HG03432 (cell line): ENCODE results near the gene MYO9A.
"Not testable (repeated sequence)": the region's sequence is repeated elsewhere in the genome, so short reads cannot be mapped to it uniquely, and the experiment has no call there.

Experiments
- ATAC-seq: cut with Tn5 transposase; IDR thresholded peaks from one replicate; pipeline ENCODE4 v1.9.1; 2021; ENCODE audit warnings: mild to moderate bottlenecking, moderate library complexity; ENCODE audit not compliant: unreplicated experiment

Gene MYO9A

GRCh38 chr15:72092691-72093090 lies 25.3 kb downstream of the MYO9A start:
- ATAC-seq, result no peak

- ATAC-seq, result no peak
Measured at GRCh38 chr15:72092006-72092405, 25.9 kb downstream of the MYO9A start.

GRCh38 chr15:72086920-72087648 lies 30.9 kb downstream of the MYO9A start:
- ATAC-seq, result no peak

GRCh38 chr15:72086010-72086697 lies 31.8 kb downstream of the MYO9A start:
- no peak for ATAC-seq

GRCh38 chr15:72082176-72082575 lies 35.8 kb downstream of the MYO9A start:
- ATAC-seq, result no peak

GRCh38 chr15:72078887-72079286 lies 39.1 kb downstream of the MYO9A start:
- peak; percentile 56 for ATAC-seq

GRCh38 chr15:72077950-72078349 lies 40.0 kb downstream of the MYO9A start:
- ATAC-seq, result no peak

- no peak for ATAC-seq
Measured at GRCh38 chr15:72074335-72075060, 43.5 kb downstream of the MYO9A start.

- not testable (repeated sequence) for ATAC-seq
Measured at GRCh38 chr15:72071448-72071825, 46.5 kb downstream of the MYO9A start.

- ATAC-seq, result no peak
Measured at GRCh38 chr15:72070817-72071447, 47.0 kb downstream of the MYO9A start.

GRCh38 chr15:72068856-72069255 lies 49.1 kb downstream of the MYO9A start:
- no peak for ATAC-seq

GRCh38 chr15:72065801-72066200 lies 52.1 kb downstream of the MYO9A start:
- ATAC-seq, result no peak

GRCh38 chr15:72063186-72063585 lies 54.8 kb downstream of the MYO9A start:
- ATAC-seq, result no peak

- ATAC-seq, result no peak
Measured at GRCh38 chr15:72062319-72062718, 55.6 kb downstream of the MYO9A start.

- ATAC-seq, result no peak
Measured at GRCh38 chr15:72060687-72061250, 57.2 kb downstream of the MYO9A start.

- ATAC-seq, result no peak
Measured at GRCh38 chr15:72058585-72058984, 59.4 kb downstream of the MYO9A start.

- ATAC-seq, result no peak
Measured at GRCh38 chr15:72057548-72058091, 60.3 kb downstream of the MYO9A start.

- not testable (repeated sequence) for ATAC-seq
Measured at GRCh38 chr15:72056217-72056616, 61.7 kb downstream of the MYO9A start.

GRCh38 chr15:72053297-72053696 lies 64.7 kb downstream of the MYO9A start:
- ATAC-seq, result not testable (repeated sequence)

GRCh38 chr15:72050700-72051099 lies 67.2 kb downstream of the MYO9A start:
- ATAC-seq, result no peak

GRCh38 chr15:72047020-72047419 lies 70.9 kb downstream of the MYO9A start:
- no peak for ATAC-seq
